ACC112 (cell line): Measurements from ENCODE around the gene CAMKV.

Experiments used
- H2AFZ ChIP-seq: fragments of 200-600 bp; sonication (generic); one replicate; pipeline ENCODE4 v1.6.0; 2017; ENCODE audit warnings: antibody characterized with exemption, low read length; ENCODE audit not compliant: unreplicated experiment
- H3K27ac ChIP-seq: fragments of 200-600 bp; sonication (generic); 2 replicates; pipeline ENCODE4 v1.5.1; 2014; ENCODE audit warnings: low read depth, mild to moderate bottlenecking, antibody characterized with exemption, low read length, moderate library complexity
- H3K27me3 ChIP-seq: fragments of 200-600 bp; sonication (generic); 2 replicates; pipeline ENCODE4 v1.6.1; 2014; ENCODE audit warnings: mild to moderate bottlenecking, antibody characterized with exemption, low read length, moderate library complexity, mixed read lengths; ENCODE audit not compliant: insufficient read depth
- H3K36me3 ChIP-seq: fragments of 200-600 bp; sonication (generic); 2 replicates; pipeline ENCODE4 v1.6.1; 2016; ENCODE audit warnings: mild to moderate bottlenecking, antibody characterized with exemption, low read length, moderate library complexity, mixed read lengths; ENCODE audit not compliant: insufficient read depth
- H3K4me1 ChIP-seq: fragments of 200-600 bp; sonication (generic); one replicate; pipeline ENCODE4 v1.6.1; 2016; ENCODE audit warnings: low read length, mixed read lengths; ENCODE audit not compliant: insufficient read depth, unreplicated experiment, control insufficient read depth
- H3K4me3 ChIP-seq: fragments of 200-600 bp; sonication (generic); 2 replicates; pipeline ENCODE4 v1.5.1; 2014; ENCODE audit warnings: mild to moderate bottlenecking, low read depth, low read length
- H3K79me2 ChIP-seq: fragments of 200-600 bp; sonication (generic); one replicate; pipeline ENCODE4 v1.6.0; 2016; ENCODE audit warnings: low read length; ENCODE audit not compliant: control insufficient read depth, unreplicated experiment, insufficient read depth

CAMKV gene

GRCh38 chr3:49872801-49873281 lies 3.1 kb upstream of the CAMKV start:
- Histone ChIP-seq H3K4me3 (no peak overlapping the region), H3K27ac (no peak overlapping the region), H3K79me2 (no peaks in the 10 kb centered on the region), H3K4me1 (no peaks in the 10 kb centered on the region), H3K27me3 (peaks cover 42% of the 10 kb centered on the region), H3K36me3 (no peaks in the 10 kb centered on the region), H2AFZ (no peak overlapping the region)

GRCh38 chr3:49871531-49872153 lies 1.9 kb upstream of the CAMKV start:
- Histone ChIP-seq H2AFZ (no peak overlapping the region), H3K27me3 (peaks cover 49% of the 10 kb centered on the region), H3K36me3 (no peaks in the 10 kb centered on the region), H3K27ac (no peak overlapping the region), H3K4me1 (no peaks in the 10 kb centered on the region), H3K4me3 (no peak overlapping the region), H3K79me2 (no peaks in the 10 kb centered on the region)

DNA sequence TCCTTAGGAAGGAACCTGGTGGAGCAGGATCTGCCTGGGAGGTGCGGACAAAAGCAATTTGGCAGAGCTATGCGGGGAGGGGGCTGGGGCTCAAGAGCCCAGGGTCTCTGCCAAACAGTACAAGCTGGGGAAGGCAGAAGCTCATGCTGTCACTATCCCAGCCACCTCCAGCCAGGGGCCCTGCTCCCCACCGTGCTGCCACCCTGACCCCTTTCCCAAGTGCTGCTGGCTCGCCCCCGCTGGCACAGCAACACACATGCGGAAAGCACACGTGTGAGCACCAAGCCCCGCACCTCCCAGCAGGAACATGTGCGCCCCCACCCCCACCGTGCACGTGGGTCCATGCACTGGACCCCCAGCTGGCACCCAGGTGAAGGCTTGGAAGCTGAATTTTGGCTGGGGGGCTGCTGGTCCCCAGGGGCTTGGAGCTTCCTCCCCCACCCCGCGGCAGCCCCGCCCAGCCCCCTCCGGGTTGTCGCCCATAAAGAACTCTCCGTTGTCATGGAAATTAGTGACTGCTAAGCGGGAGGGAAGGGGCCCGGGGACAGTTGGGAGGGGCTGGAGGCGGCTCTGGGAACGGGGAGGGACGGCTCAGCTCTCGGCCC lies 742 bp downstream of the CAMKV start:
- peak overlapping the region; percentile 41; the same call in 1 of the 2 replicates for H3K4me3 ChIP-seq
- H3K79me2 ChIP-seq: no peaks in the 10 kb centered on the region
- no peaks in the 10 kb centered on the region for H3K4me1 ChIP-seq
- peaks cover 71% of the 10 kb centered on the region for H3K27me3 ChIP-seq
- no peak overlapping the region for H3K27ac ChIP-seq
- H3K36me3 ChIP-seq: no peaks in the 10 kb centered on the region
- H2AFZ ChIP-seq: no peak overlapping the region

- no peak overlapping the region for H3K4me3 ChIP-seq
Measured at GRCh38 chr3:49867871-49868321, 1.8 kb downstream of the CAMKV start.

GRCh38 chr3:49867400-49867799 lies 2.3 kb downstream of the CAMKV start:
- Histone ChIP-seq H3K4me3 (no peak overlapping the region), H3K27ac (no peak overlapping the region), H3K36me3 (no peaks in the 10 kb centered on the region), H2AFZ (no peak overlapping the region), H3K27me3 (peaks cover 86% of the 10 kb centered on the region), H3K4me1 (no peaks in the 10 kb centered on the region), H3K79me2 (no peaks in the 10 kb centered on the region)

More at GRCh38 chr3:49867871-49868321, 1.8 kb downstream of the CAMKV start:
- Histone ChIP-seq H2AFZ (no peak overlapping the region), H3K36me3 (no peaks in the 10 kb centered on the region), H3K4me1 (no peaks in the 10 kb centered on the region), H3K27me3 (peaks cover 81% of the 10 kb centered on the region), H3K27ac (no peak overlapping the region), H3K79me2 (no peaks in the 10 kb centered on the region)

GRCh38 chr3:49865198-49865784 lies 4.4 kb downstream of the CAMKV start:
- Histone ChIP-seq H3K4me3 (no peak overlapping the region), H2AFZ (no peak overlapping the region), H3K27me3 (peaks cover 82% of the 10 kb centered on the region), H3K4me1 (no peaks in the 10 kb centered on the region), H3K36me3 (no peaks in the 10 kb centered on the region), H3K27ac (no peak overlapping the region), H3K79me2 (no peaks in the 10 kb centered on the region)

GRCh38 chr3:49864505-49864904 lies 5.2 kb downstream of the CAMKV start:
- Histone ChIP-seq H3K27me3 (peaks cover 78% of the 10 kb centered on the region), H3K27ac (no peak overlapping the region), H3K4me3 (no peak overlapping the region)

GRCh38 chr3:49859576-49860305 lies 10.0 kb downstream of the CAMKV start:
- Histone ChIP-seq H3K27me3 (peaks cover 40% of the 10 kb centered on the region), H2AFZ (no peak overlapping the region), H3K36me3 (no peaks in the 10 kb centered on the region), H3K4me1 (peaks cover 10% of the 10 kb centered on the region), H3K4me3 (no peak overlapping the region), H3K79me2 (peaks cover 13% of the 10 kb centered on the region), H3K27ac (no peak overlapping the region)

More at GRCh38 chr3:49864505-49864904, 5.2 kb downstream of the CAMKV start:
- Histone ChIP-seq H3K36me3 (no peaks in the 10 kb centered on the region), H3K79me2 (no peaks in the 10 kb centered on the region), H3K4me1 (no peaks in the 10 kb centered on the region), H2AFZ (no peak overlapping the region)

DNA sequence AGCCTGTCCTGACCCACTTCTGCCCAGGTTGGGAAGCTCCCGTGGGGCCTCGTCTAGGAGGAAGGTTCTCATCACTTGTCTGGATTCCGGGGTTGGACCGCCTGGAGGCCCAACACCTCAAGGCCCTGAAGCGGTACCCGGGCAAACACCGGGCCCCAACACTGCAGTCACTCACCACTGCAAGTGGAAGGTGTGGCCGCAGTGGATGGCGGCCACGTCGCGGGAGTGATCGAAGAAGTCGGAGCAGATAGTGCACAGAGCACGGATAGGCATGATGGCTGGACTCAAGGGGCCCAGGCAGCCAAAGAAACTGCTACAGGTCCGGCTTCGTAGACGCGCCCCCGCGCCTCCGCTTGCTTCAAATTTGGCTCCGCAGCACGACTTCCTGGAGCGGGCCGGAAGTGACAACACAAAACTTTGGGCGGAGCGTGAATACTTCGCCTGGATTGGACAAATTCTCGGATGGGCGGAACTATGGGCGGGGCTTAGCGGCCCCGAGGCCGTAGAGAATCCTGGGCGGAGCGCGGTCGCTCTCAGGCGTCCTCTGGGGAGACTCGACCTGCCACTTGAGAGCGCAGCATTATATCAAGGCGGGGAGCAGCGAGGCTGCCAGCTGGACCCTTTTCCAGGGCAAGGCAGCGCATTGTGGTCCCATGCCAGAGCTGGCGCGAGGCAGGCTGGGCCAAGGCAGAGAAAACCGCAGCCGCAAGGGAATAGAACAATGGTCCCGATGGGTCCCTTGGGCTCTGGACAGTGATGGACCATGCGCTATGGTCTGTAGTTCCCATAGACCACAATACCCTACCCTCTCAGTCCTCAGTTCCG lies 13.3 kb downstream of the CAMKV start, which contains the start of gene TRAIP:
TSS of gene TRAIP (minus strand) at position 384 of the 825 bp plus-strand sequence. CDS start at position 273, 111 bp downstream.
- peaks cover 13% of the 10 kb centered on the region for H3K79me2 ChIP-seq
- peaks cover 8% of the 10 kb centered on the region; the same call in 1 of the 2 replicates for H3K27me3 ChIP-seq
- peak within 1 kb of the TSS; percentile 100 for H3K4me3 ChIP-seq
- peak within 1 kb of the TSS; percentile 23; the same call in 1 of the 2 replicates for H3K27ac ChIP-seq
- H3K4me1 ChIP-seq: peaks cover 10% of the 10 kb centered on the region
- H2AFZ ChIP-seq: peak within 1 kb of the TSS; percentile 98
- H3K36me3 ChIP-seq: no peaks in the 10 kb centered on the region
